NCI-H2196 treated with DMSO at 0.1 percent for 48 hours (cell line): Measurements from ENCODE around the gene TMEM127.
"Not testable (repeated sequence)": the region's sequence is repeated elsewhere in the genome, so short reads cannot be mapped to it uniquely, and the experiment has no call there.

ENCODE experiments used
- DNase-seq: peaks from one replicate; lab custom pipeline; 2025; ENCODE audit not compliant: unreplicated experiment; lab: John Stamatoyannopoulos, UW

The TMEM127 gene

GRCh38 chr2:96264656-96265348, 995 bp downstream of the TMEM127 start:
- DNase-seq: no peak

- DNase-seq: no peak
Observed at GRCh38 chr2:96264086-96264485, 1.7 kb downstream of the TMEM127 start.

- no peak for DNase-seq
Observed at GRCh38 chr2:96262306-96262705, 3.5 kb downstream of the TMEM127 start.

GRCh38 chr2:96261328-96262003, 4.3 kb downstream of the TMEM127 start:
- no peak for DNase-seq

GRCh38 chr2:96260387-96261260, 5.2 kb downstream of the TMEM127 start:
- DNase-seq: peak; percentile 87

GRCh38 chr2:96259497-96259921, 6.3 kb downstream of the TMEM127 start:
- DNase-seq: no peak

- DNase-seq: no peak
Observed at GRCh38 chr2:96258166-96259022, 7.4 kb downstream of the TMEM127 start.

- DNase-seq: not testable (repeated sequence)
Observed at GRCh38 chr2:96257744-96258143, 8.1 kb downstream of the TMEM127 start.

- DNase-seq: no peak
Observed at GRCh38 chr2:96256611-96257113, 9.1 kb downstream of the TMEM127 start.

- no peak for DNase-seq
Observed at GRCh38 chr2:96254571-96254970, 11.2 kb downstream of the TMEM127 start.

- no peak for DNase-seq
Observed at GRCh38 chr2:96253006-96253405, 12.8 kb downstream of the TMEM127 start.

- no peak for DNase-seq
Observed at GRCh38 chr2:96252526-96252925, 13.3 kb downstream of the TMEM127 start.

- DNase-seq: peak; percentile 71
Observed at GRCh38 chr2:96251721-96252292, 14.0 kb downstream of the TMEM127 start.

- no peak for DNase-seq
Observed at GRCh38 chr2:96250188-96250587, 15.6 kb downstream of the TMEM127 start.

- DNase-seq: no peak
Observed at GRCh38 chr2:96249654-96250053, 16.1 kb downstream of the TMEM127 start.

- DNase-seq: no peak
Observed at GRCh38 chr2:96248624-96249023, 17.2 kb downstream of the TMEM127 start.

- DNase-seq: no peak
Observed at GRCh38 chr2:96247896-96248295, 17.9 kb downstream of the TMEM127 start.

GRCh38 chr2:96247009-96247408, 18.8 kb downstream of the TMEM127 start:
- no peak for DNase-seq

- no peak for DNase-seq
Observed at GRCh38 chr2:96245609-96246390, 20.0 kb downstream of the TMEM127 start.
